ENCODE data around the gene ELAC2.

The ELAC2 gene

DNA sequence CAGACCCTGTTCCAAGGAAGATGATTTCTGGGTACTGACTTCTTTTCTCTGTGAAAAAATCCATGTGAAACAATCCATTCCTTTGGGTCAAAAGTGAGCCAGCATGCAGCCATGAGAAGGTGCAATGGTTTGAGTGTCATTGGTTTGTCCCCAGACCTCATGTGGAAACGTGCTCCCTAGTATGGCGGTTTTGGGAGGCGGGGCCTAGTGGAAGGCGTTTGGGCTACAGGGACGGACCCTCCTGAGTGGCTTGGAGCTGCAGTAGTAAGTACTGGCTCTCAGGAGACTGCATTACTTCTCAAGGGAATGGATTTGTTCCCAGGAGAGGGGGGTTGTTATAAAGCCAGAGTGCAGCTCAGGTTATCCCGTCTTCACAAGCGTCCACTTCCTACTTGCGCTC is 19.4 kb downstream of the ELAC2 start:
- Histone ChIP-seq H3K4me1 (ENCODE audit: control insufficient read depth in 1 of 2, insufficient read depth in 2 of 2, low read length in 2 of 2) (peaks cover 0 to 13% of the 10 kb centered on the region in 2 donors), H3K9me3 (ENCODE audit: control insufficient read depth in 1 of 2, low read length in 2 of 2) (no peaks in the 10 kb centered on the region), H3K27ac (ENCODE audit: low read length) (no peak overlapping the region), H3K27me3 (ENCODE audit: low read depth, low read length) (no peaks in the 10 kb centered on the region), H3K36me3 (ENCODE audit: control insufficient read depth in 1 of 2, insufficient read depth in 2 of 2, low read length in 2 of 2) (peaks cover 82 to 96% of the 10 kb centered on the region in 2 donors), H3K4me3 (ENCODE audit: low read depth in 1 of 2, low read length in 2 of 2) (no peak overlapping the region)

DNA sequence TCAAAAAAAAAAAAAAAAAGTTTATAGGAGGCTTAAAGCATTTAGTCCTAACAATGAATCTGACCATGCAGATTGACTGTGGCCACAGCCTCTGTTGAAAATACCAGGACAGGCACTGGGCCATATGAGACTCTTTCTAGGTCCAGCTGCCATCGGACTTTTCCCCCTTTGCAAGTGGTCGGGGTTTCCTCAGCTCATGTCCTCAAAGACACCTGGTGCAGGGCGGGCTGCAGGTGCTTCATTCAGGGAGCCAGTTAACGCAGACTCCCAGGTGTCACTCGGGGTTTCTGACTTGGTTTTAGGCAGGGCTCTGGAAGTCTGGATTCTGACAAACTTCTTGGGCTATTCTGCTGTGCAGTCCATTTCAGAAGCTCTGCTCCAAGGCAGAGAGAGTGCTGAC is 20.9 kb downstream of the ELAC2 start:
- H3K4me3 ChIP-seq (ENCODE audit: low read depth in 1 of 2, low read length in 2 of 2), result no peak overlapping the region
- peaks cover 0 to 1% of the 10 kb centered on the region in 2 donors for H3K4me1 ChIP-seq (ENCODE audit: control insufficient read depth in 1 of 2, insufficient read depth in 2 of 2, low read length in 2 of 2)
- H3K9me3 ChIP-seq (ENCODE audit: control insufficient read depth in 1 of 2, low read length in 2 of 2), result no peaks in the 10 kb centered on the region
- H3K27me3 ChIP-seq (ENCODE audit: low read depth, low read length), result no peaks in the 10 kb centered on the region
- H3K36me3 ChIP-seq (ENCODE audit: control insufficient read depth in 1 of 2, insufficient read depth in 2 of 2, low read length in 2 of 2), result peaks cover 85 to 98% of the 10 kb centered on the region in 2 donors
- H3K27ac ChIP-seq (ENCODE audit: low read length), result no peak overlapping the region

DNA sequence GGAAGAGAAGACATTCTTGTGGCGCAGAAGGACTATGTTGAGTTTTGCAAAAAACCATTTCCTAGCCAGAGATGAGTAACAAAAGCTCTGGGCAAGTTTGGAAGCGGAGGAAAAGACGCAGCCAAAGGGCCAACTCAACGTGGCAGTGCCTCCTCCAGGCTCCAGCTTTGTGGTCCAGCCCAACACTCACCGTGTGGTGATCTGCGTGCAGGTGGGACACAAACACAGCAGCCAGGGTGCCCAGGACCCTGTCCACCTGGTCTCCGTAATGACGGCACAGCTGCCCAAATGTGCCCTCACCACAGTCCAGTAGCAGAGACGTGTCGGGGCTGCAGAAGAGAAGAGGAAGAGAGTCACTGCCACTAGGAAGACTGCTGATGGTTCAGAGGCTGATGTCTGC is 21.5 kb downstream of the ELAC2 start:
- H3K27me3 ChIP-seq (ENCODE audit: low read depth, low read length), result no peaks in the 10 kb centered on the region
- no peaks in the 10 kb centered on the region for H3K4me1 ChIP-seq (ENCODE audit: control insufficient read depth in 1 of 2, insufficient read depth in 2 of 2, low read length in 2 of 2)
- H3K4me3 ChIP-seq (ENCODE audit: low read depth in 1 of 2, low read length in 2 of 2), result no peak overlapping the region
- H3K27ac ChIP-seq (ENCODE audit: low read length), result no peak overlapping the region
- H3K36me3 ChIP-seq (ENCODE audit: control insufficient read depth in 1 of 2, insufficient read depth in 2 of 2, low read length in 2 of 2), result peaks cover 86 to 98% of the 10 kb centered on the region in 2 donors
- H3K9me3 ChIP-seq (ENCODE audit: control insufficient read depth in 1 of 2, low read length in 2 of 2), result no peaks in the 10 kb centered on the region

DNA sequence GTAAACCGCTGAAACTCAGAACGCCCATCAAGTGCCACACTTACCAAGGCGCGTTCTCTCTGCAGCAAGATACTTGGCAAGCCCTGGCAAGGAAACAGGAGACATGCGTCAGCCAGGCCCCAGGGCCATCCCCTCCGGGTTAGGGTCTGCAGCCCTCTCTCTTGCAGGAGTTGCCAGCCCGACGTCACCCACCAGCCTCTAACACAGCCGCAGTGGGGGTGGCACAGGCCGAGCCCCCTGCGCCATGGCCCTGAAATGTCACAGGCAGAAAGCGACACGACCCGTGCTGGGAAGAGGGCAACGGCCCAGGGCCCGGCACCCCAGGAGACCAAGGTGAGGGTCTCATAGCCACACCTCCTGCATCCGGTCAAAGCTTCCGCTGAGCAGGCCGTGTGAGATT is 21.9 kb downstream of the ELAC2 start:
- no peaks in the 10 kb centered on the region for H3K27me3 ChIP-seq (ENCODE audit: low read depth, low read length)
- no peak overlapping the region for H3K4me3 ChIP-seq (ENCODE audit: low read depth in 1 of 2, low read length in 2 of 2)
- H3K9me3 ChIP-seq (ENCODE audit: control insufficient read depth in 1 of 2, low read length in 2 of 2), result no peaks in the 10 kb centered on the region
- no peak overlapping the region for H3K27ac ChIP-seq (ENCODE audit: low read length)
- H3K4me1 ChIP-seq (ENCODE audit: control insufficient read depth in 1 of 2, insufficient read depth in 2 of 2, low read length in 2 of 2), result no peaks in the 10 kb centered on the region
- H3K36me3 ChIP-seq (ENCODE audit: control insufficient read depth in 1 of 2, insufficient read depth in 2 of 2, low read length in 2 of 2), result peaks cover 88 to 98% of the 10 kb centered on the region in 2 donors

DNA sequence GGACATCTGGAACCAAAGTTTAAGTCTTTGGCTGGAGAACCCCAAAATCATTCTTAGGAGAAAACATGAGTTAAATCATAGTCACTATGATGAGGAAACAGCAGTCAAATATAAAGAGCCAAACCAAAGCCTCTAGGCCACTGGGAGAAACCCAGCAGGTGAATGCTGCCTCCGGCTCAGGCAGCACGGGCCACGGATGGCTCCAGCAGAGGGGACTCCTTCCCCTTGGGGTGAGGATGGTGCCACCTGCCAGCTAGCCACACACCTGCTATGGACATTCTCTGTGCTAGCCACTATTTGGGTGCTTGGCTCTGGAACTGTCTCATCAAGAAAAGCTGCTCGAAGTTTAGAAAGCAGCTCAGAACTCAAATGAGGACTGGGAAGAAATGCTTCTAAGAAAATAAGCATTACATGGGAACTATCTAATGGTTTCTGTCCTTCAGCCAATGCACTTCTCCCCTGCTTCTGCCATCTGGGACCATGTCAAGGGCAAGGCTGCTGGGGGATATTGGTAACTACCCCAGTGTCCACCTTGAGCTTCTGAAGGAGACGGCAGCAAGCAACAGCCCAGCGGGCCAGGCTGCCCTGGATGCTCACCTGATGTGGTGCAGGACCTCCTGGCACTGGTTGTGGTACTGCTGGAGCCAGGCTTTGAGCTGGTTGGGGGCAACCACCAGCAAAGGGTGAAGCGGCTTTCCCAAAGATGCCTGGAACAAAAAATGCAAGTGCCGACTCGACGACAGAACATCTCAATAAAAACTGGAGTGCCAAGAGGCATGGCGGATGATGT is 22.5 kb downstream of the ELAC2 start:
- H3K27ac ChIP-seq (ENCODE audit: low read length), result no peak overlapping the region
- peaks cover 82 to 98% of the 10 kb centered on the region in 2 donors for H3K36me3 ChIP-seq (ENCODE audit: control insufficient read depth in 1 of 2, insufficient read depth in 2 of 2, low read length in 2 of 2)
- no peak overlapping the region for H3K4me3 ChIP-seq (ENCODE audit: low read depth in 1 of 2, low read length in 2 of 2)
- no peaks in the 10 kb centered on the region for H3K27me3 ChIP-seq (ENCODE audit: low read depth, low read length)
- no peaks in the 10 kb centered on the region for H3K9me3 ChIP-seq (ENCODE audit: control insufficient read depth in 1 of 2, low read length in 2 of 2)
- no peaks in the 10 kb centered on the region for H3K4me1 ChIP-seq (ENCODE audit: control insufficient read depth in 1 of 2, insufficient read depth in 2 of 2, low read length in 2 of 2)

DNA sequence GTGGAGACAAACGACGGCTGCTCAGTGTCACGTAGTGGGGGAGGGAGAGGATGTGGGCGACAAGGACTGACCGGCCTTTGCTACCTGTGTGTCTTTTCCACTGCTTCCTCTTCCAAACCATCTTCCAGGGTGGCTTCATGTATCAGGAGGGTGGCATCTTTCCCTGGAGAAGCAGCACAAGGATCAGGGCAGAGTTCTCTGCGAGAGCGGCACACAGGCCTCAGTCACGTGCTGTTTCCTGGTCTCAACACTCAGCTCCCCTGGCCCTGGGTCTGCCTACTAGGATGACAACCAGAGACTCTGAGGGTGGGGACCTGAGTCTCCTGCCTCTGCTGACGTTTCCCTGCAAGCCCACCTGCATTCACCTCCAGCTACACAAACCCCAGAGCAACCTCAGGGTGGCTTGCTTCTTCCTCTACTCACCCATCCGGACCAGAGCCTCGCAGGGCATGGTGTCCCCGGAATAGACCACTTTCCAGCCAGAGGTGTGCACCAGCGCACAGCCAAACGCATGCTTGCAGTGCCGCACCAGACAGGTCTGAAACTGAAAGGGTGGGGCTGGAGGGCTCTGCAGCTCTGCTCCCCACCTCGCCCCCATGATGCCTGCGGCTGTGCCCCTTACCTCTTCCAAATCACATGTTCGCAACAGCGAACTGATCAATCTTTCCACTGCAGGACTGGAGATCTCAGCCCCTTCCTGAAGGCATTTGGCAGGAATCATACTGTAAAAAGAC is 23.3 kb downstream of the ELAC2 start:
- Histone ChIP-seq H3K27me3 (ENCODE audit: low read depth, low read length) (no peaks in the 10 kb centered on the region), H3K4me3 (ENCODE audit: low read depth in 1 of 2, low read length in 2 of 2) (no peak overlapping the region), H3K9me3 (ENCODE audit: control insufficient read depth in 1 of 2, low read length in 2 of 2) (no peaks in the 10 kb centered on the region), H3K4me1 (ENCODE audit: control insufficient read depth in 1 of 2, insufficient read depth in 2 of 2, low read length in 2 of 2) (no peaks in the 10 kb centered on the region), H3K27ac (ENCODE audit: low read length) (no peak overlapping the region), H3K36me3 (ENCODE audit: control insufficient read depth in 1 of 2, insufficient read depth in 2 of 2, low read length in 2 of 2) (peaks cover 78 to 94% of the 10 kb centered on the region in 2 donors)

DNA sequence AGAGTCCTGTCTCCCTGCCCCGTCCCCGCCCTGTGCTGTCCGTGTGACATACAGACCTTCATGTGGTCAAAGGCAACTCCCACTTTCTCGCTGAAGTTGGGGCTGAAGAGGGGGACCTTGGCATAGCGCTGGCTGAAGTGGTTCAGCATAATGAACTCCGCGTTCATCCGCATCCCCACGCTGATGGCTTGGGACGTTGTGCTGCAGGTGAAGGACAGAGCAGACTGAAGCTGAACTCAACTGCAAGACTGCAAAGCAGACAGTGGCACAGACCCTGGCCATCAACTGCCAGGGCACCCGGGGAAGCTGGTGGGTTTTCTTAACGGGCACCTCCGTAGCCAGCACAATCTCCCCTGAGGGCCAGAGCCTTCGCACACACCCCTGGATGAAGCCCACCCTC is 24.2 kb downstream of the ELAC2 start:
- Histone ChIP-seq H3K27me3 (ENCODE audit: low read depth, low read length) (no peaks in the 10 kb centered on the region), H3K4me3 (ENCODE audit: low read depth in 1 of 2, low read length in 2 of 2) (no peak overlapping the region), H3K27ac (ENCODE audit: low read length) (no peak overlapping the region), H3K4me1 (ENCODE audit: control insufficient read depth in 1 of 2, insufficient read depth in 2 of 2, low read length in 2 of 2) (no peaks in the 10 kb centered on the region), H3K9me3 (ENCODE audit: control insufficient read depth in 1 of 2, low read length in 2 of 2) (no peaks in the 10 kb centered on the region), H3K36me3 (ENCODE audit: control insufficient read depth in 1 of 2, insufficient read depth in 2 of 2, low read length in 2 of 2) (peaks cover 70 to 85% of the 10 kb centered on the region in 2 donors)

DNA sequence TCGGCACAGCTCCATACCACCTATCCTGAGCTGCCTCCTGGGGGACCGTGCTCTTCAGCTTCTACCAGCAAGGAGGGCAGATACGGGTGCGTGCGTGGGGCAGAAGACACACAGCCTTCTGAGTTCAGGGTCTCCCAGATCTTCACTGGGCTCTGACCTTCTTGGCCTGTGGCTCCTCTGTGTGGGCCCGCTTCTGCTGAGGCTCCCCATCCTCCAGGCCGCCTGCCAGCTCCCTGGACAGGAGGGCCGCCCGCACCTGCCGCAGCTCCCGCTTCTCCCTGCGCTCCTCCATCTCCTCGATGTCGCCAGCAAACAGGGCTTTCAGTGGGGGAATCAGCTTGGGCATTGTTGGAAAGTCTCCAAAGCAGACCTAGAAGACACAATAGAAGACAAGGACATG is 25.2 kb downstream of the ELAC2 start:
- Histone ChIP-seq H3K4me1 (ENCODE audit: control insufficient read depth in 1 of 2, insufficient read depth in 2 of 2, low read length in 2 of 2) (no peaks in the 10 kb centered on the region), H3K27ac (ENCODE audit: low read length) (no peak overlapping the region), H3K36me3 (ENCODE audit: control insufficient read depth in 1 of 2, insufficient read depth in 2 of 2, low read length in 2 of 2) (peaks cover 60 to 76% of the 10 kb centered on the region in 2 donors), H3K9me3 (ENCODE audit: control insufficient read depth in 1 of 2, low read length in 2 of 2) (no peaks in the 10 kb centered on the region), H3K27me3 (ENCODE audit: low read depth, low read length) (no peaks in the 10 kb centered on the region), H3K4me3 (ENCODE audit: low read depth in 1 of 2, low read length in 2 of 2) (no peak overlapping the region)

DNA sequence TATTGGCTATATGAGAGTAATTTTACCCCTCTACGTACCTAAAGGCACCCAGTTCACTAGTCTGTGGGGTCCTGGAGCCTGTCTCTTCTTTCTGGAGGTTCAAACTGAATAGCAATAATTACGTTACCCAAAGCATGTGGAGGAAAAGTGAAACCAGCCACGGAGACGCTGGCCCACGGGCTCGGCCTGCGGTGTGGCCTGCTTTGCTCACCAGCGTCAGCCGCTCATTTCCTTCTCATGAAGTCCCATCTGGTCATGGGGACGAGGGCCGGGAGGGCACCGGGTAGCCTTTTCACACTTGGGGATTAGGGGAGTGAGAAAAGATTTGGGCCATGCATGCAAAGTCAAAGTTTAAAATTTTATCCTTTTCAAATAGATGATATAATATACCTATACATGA is 26.9 kb downstream of the ELAC2 start:
- Histone ChIP-seq H3K4me3 (ENCODE audit: low read depth in 1 of 2, low read length in 2 of 2) (no peak overlapping the region), H3K36me3 (ENCODE audit: control insufficient read depth in 1 of 2, insufficient read depth in 2 of 2, low read length in 2 of 2) (peaks cover 47 to 58% of the 10 kb centered on the region in 2 donors), H3K4me1 (ENCODE audit: control insufficient read depth in 1 of 2, insufficient read depth in 2 of 2, low read length in 2 of 2) (peaks cover 0 to 3% of the 10 kb centered on the region in 2 donors), H3K27ac (ENCODE audit: low read length) (no peak overlapping the region), H3K27me3 (ENCODE audit: low read depth, low read length) (no peaks in the 10 kb centered on the region), H3K9me3 (ENCODE audit: control insufficient read depth in 1 of 2, low read length in 2 of 2) (no peaks in the 10 kb centered on the region)

DNA sequence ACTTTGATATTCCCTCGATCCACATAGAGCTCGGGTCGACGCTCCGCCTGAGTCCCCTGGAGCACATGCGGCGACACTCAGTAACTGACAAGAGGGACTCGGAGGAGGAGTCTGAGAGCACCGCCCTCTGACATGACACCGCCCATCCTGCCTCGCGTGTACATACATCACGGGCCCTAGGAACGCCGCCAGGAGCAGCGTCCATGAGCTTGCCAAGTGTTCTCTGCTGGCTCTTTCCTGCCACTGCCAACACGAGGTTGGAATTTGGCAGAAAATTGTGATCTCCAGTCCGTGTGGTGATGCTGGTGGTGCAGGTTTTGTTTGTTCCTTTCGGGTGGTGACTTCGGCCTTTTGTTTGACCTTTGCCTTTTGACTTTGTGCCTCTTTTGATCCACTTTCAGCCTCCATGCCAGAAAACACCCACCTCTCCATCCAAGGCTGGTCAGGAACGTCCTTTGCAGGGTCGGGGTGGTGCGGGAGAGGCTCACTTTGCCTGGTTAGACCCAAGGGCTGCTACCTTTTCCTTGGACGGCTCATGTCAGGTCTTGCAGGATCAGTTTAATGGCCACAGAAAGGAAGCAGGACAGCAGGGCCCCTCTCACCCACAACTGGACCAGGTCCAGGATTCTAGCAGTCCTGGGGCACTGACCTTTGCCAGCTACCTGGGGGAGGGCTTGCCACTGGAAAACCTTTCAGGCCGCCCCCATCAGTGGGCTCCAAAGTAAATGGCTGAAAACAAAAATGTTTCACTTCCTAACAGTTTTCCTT is 27.6 kb downstream of the ELAC2 start:
- Histone ChIP-seq H3K27me3 (ENCODE audit: low read depth, low read length) (no peaks in the 10 kb centered on the region), H3K27ac (ENCODE audit: low read length) (no peak overlapping the region), H3K9me3 (ENCODE audit: control insufficient read depth in 1 of 2, low read length in 2 of 2) (no peaks in the 10 kb centered on the region), H3K36me3 (ENCODE audit: control insufficient read depth in 1 of 2, insufficient read depth in 2 of 2, low read length in 2 of 2) (peaks cover 40 to 51% of the 10 kb centered on the region in 2 donors), H3K4me1 (ENCODE audit: control insufficient read depth in 1 of 2, insufficient read depth in 2 of 2, low read length in 2 of 2) (peaks cover 0 to 9% of the 10 kb centered on the region in 2 donors), H3K4me3 (ENCODE audit: low read depth in 1 of 2, low read length in 2 of 2) (no peak overlapping the region)

DNA sequence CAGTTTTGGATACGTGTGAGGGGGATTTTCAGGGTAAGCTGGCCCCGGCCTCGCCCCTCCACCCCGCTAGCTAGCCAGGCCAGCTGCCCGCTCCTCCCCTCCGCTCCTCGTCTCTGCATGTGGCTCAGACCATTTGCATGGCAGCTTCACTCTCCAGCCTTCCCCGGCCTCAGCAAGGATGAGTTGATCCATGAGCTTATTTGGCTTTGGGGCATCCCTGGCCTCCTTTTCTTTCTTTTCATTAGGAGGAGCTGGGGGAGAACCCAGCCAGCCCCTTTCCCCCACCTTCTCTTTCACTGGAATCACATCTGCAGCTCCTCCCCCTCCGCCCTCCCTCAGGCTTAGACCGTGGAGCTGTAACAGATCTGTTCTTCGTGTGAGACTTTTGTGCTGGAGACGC is 30.7 kb downstream of the ELAC2 start:
- no peaks in the 10 kb centered on the region for H3K27me3 ChIP-seq (ENCODE audit: low read depth, low read length)
- no peaks in the 10 kb centered on the region for H3K9me3 ChIP-seq (ENCODE audit: control insufficient read depth in 1 of 2, low read length in 2 of 2)
- H3K4me1 ChIP-seq (ENCODE audit: control insufficient read depth in 1 of 2, insufficient read depth in 2 of 2, low read length in 2 of 2), result peaks cover 3 to 18% of the 10 kb centered on the region in 2 donors
- H3K36me3 ChIP-seq (ENCODE audit: control insufficient read depth in 1 of 2, insufficient read depth in 2 of 2, low read length in 2 of 2), result peaks cover 9 to 20% of the 10 kb centered on the region in 2 donors
- no peak overlapping the region for H3K27ac ChIP-seq (ENCODE audit: low read length)
- H3K4me3 ChIP-seq (ENCODE audit: low read depth in 1 of 2, low read length in 2 of 2), result no peak overlapping the region

Data from muscle layer of duodenum (tissue), 2 donors.